Measurements from ENCODE around the gene MBNL1.

DNA sequence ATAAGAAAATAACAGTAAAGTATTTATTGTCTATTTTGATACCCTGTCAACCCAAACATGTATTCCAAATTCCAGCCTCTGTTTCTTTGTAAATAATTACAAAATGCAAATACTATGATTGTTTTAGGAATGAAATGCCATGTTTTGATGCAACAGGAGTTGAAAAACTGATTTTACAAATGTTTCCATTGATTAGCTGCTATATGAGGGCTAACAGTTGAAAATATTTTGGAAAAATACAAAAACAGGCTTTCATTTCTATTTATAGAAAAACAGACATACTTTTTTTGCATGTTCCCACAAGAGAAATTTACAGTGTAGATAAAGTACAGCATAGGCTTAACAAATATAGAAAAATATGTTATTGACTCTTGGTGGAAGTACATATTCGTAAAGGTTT, 20.0 kb downstream of the MBNL1 start:
- TF ChIP-seq, protein P1, sequence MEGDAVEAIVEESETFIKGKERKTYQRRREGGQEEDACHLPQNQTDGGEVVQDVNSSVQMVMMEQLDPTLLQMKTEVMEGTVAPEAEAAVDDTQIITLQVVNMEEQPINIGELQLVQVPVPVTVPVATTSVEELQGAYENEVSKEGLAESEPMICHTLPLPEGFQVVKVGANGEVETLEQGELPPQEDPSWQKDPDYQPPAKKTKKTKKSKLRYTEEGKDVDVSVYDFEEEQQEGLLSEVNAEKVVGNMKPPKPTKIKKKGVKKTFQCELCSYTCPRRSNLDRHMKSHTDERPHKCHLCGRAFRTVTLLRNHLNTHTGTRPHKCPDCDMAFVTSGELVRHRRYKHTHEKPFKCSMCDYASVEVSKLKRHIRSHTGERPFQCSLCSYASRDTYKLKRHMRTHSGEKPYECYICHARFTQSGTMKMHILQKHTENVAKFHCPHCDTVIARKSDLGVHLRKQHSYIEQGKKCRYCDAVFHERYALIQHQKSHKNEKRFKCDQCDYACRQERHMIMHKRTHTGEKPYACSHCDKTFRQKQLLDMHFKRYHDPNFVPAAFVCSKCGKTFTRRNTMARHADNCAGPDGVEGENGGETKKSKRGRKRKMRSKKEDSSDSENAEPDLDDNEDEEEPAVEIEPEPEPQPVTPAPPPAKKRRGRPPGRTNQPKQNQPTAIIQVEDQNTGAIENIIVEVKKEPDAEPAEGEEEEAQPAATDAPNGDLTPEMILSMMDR (IDR thresholded peaks at IDR 0.05) = no peak
- TF ChIP-seq POLR2A (IDR thresholded peaks at IDR 0.05) = no peak
